Measurements from ENCODE around the gene CDC14A. TPM values are rescaled to one million over a fixed set of nuclear protein-coding genes. Genes with fewer than 3 reads are reported as not detected.

The CDC14A gene, protein sequence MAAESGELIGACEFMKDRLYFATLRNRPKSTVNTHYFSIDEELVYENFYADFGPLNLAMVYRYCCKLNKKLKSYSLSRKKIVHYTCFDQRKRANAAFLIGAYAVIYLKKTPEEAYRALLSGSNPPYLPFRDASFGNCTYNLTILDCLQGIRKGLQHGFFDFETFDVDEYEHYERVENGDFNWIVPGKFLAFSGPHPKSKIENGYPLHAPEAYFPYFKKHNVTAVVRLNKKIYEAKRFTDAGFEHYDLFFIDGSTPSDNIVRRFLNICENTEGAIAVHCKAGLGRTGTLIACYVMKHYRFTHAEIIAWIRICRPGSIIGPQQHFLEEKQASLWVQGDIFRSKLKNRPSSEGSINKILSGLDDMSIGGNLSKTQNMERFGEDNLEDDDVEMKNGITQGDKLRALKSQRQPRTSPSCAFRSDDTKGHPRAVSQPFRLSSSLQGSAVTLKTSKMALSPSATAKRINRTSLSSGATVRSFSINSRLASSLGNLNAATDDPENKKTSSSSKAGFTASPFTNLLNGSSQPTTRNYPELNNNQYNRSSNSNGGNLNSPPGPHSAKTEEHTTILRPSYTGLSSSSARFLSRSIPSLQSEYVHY
- total RNA-seq: 7.9 and 8.0 TPM in 2 replicates

DNA sequence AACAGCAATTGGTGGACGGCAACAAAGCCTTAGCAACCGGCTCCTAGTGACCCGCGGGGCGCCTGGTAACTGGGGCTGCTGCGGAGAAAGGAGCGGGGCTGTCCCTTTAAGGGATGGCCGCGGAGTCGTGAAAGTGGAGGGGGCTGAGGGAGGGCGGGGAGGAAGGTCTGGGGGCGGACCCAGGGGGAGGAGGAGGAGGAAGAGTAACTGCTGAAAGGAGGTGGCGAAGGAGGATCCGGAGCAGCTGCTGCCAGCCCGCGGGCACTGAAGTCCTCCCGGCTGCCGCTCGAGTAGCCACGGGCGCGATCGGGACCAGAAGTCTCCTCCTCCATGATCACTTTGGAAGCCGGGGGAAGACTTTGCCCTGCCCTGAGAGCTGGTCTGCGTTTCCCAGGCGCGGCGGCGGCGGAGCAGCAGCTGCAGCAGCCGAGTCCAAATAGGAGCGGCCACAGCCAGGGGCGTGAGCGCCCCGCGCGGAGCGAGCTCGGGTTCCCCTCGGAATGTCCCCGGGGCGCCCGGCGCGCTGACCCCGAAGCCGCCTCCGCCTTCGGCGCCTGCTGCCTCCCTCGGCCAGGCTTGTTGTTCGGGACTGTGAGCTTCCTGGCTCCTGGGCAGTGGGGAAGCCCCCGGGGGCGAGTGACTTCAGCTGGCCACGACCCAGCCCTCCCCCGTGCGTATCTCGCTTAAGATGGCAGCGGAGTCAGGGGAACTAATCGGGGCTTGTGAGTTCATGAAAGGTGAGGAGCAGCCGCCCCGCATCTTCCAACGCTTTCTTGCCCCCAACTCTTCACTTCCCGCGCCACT lies at the start of gene CDC14A:
Gene CDC14A, plus strand, starts transcription at position 240 of the 804 bp plus-strand sequence. Its CDS starts 449 bp downstream, at position 689.

Other genes with a start within 250 kb of the CDC14A start
- 2.2 and 2.4 TPM in 2 replicates for gene SASS6, start 219.6 kb upstream of the CDC14A start, total RNA-seq
- gene TRMT13, start 219.3 kb upstream of the CDC14A start, total RNA-seq: 9.5 and 10.2 TPM in 2 replicates
- 0.22 and 0.39 TPM in 2 replicates for gene LRRC39, start 174.2 kb upstream of the CDC14A start, total RNA-seq
- gene DBT, start 102.7 kb upstream of the CDC14A start, total RNA-seq: 6.3 and 10.0 TPM in 2 replicates
- 39.7 and 41.8 TPM in 2 replicates for gene RTCA, start 86.3 kb upstream of the CDC14A start, total RNA-seq
- not detected in 2 replicates for gene GPR88, start 185.6 kb downstream of the CDC14A start, total RNA-seq

Data from placental epithelial cell (primary cell).